ENCODE results near the gene PRSS36. TPM values are rescaled to one million over a fixed set of nuclear protein-coding genes. Genes with fewer than 3 reads are reported as not detected.
A peak's percentile ranks its signal among the peaks of the same experiment; 100 is the strongest.

PRSS36 gene
- total RNA-seq, 1 experiment from 2014 or later = 0.66 TPM

DNA sequence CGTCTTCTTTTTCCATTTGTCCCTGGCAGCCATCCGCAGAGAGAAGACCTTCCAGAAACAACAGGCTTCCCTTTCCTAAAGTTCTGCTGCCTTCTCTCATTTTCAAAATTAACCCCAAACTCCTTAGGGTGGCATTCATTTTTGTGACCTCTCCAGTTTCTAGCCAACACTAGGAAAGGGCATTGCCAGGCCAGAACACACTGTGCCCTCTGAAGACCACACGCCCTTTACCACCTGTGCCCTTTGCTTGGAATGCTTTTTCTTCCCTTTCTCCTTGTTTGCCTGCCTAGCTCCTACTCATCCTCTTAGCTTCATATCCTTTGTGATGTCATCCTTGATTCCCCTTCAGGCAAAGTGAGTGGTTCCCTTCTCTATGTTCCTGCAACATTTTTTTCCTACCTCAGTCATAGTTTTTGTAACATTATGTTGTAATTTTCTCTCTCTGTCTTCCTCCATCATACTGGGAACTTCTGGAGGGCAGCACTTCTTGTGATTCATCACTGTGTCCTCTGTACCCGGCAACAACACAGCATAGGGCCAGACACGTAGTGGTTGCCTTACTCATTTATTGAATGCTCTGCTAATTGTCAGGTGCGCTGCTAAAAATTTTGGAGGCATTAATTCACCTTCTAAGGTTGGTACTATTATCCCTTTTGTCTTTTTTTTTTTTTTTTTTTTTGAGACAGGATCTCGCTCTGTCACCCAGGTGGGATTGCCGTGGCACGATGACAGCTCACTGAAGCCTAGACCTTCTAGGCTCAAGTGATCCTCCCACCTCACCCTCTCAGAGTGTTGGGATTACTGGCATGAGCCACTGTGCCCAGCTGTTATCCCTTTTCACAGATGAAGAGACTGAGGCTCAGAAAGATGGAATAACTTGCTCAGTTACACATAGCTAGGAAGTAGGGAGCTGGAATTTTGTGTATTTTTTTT lies 31.4 kb downstream of the PRSS36 start:
- H3K4me3 Mint-ChIP-seq = peak overlapping the region; percentile 89 to 90
- H2BK20ac ChIP-seq (ENCODE audit: low read depth, low read length, poor library complexity, severe bottlenecking) = no peak overlapping the region
- no peak overlapping the region for H4K8ac ChIP-seq (replicated peaks; ENCODE audit: insufficient read length, low read depth, low read length)
- H3K27ac ChIP-seq (ENCODE audit: insufficient read length, low read depth, low read length) = no peak overlapping the region
- peaks cover 10 to 11% of the 10 kb centered on the region in 2 experiments for H3K4me1 Mint-ChIP-seq
- no peak overlapping the region for H3K18ac ChIP-seq (ENCODE audit: insufficient read length, low read depth, low read length)
- H3K4ac ChIP-seq (ENCODE audit: low read depth, low read length) = no peak overlapping the region
- H2BK5ac ChIP-seq (ENCODE audit: insufficient read length, low read length) = no peak overlapping the region
- no peak overlapping the region for H4K5ac ChIP-seq (ENCODE audit: insufficient read length, low read depth, low read length)
- H2BK12ac ChIP-seq (ENCODE audit: insufficient read length, low read depth, low read length) = no peak overlapping the region
- H3K4me2 ChIP-seq (ENCODE audit: insufficient read depth, insufficient read length, low read length) = peak overlapping the region; percentile 96
- H3K56ac ChIP-seq (ENCODE audit: insufficient read length, low read depth, low read length) = no peak overlapping the region
- H3K79me1 ChIP-seq (ENCODE audit: insufficient read depth, low read depth, low read length, poor library complexity, severe bottlenecking) = peaks cover 5% of the 10 kb centered on the region
- no peaks in the 10 kb centered on the region for H3K23me2 ChIP-seq (ENCODE audit: insufficient read length, low read depth, low read length, poor library complexity, severe bottlenecking)
- H2BK120ac ChIP-seq (ENCODE audit: low read depth, low read length, poor library complexity, severe bottlenecking) = no peak overlapping the region
- DNase-seq = no peak
- peaks cover 5% of the 10 kb centered on the region; the same call in 1 of the 2 replicates for H3K79me2 ChIP-seq (ENCODE audit: insufficient read depth, low read length)
- H3K27me3 ChIP-seq (ENCODE audit: insufficient read depth, low read length) = no peaks in the 10 kb centered on the region
- no peak overlapping the region for H3K14ac ChIP-seq (ENCODE audit: insufficient read depth, low read length)
- H3K27me3 Mint-ChIP-seq (ENCODE audit: low read depth) = no peaks in the 10 kb centered on the region
- H2BK15ac ChIP-seq (ENCODE audit: low read depth, low read length) = no peak overlapping the region
- WGBS (ENCODE audit: extremely low coverage, insufficient read length, low lambda C conversion rate) = no CpG with 5 or more reads among the region's 9 CpGs
- H2AFZ ChIP-seq (ENCODE audit: low read length) = no peak overlapping the region
- H4K20me1 ChIP-seq (ENCODE audit: control insufficient read depth, insufficient read depth, insufficient read length) = no peaks in the 10 kb centered on the region
- no peak overlapping the region for H2AK5ac ChIP-seq (ENCODE audit: insufficient read length, low read length)
- no peak overlapping the region for H3K23ac ChIP-seq (ENCODE audit: insufficient read length, low read depth, low read length)
- no peak for TF ChIP-seq CTCF (conservative IDR thresholded peaks at IDR 0.05)
- peaks cover 28 to 43% (median 36%) of the 10 kb centered on the region in 3 experiments for H3K36me3 Mint-ChIP-seq (ENCODE audit: insufficient read depth in 1 of 3, low read depth in 3 of 3)
- no peak overlapping the region for H3T11ph ChIP-seq (ENCODE audit: low read length)
- H3K27ac Mint-ChIP-seq = peak overlapping the region; percentile 59 to 95 (median 70)
- no peaks in the 10 kb centered on the region; a peak in 1 of 5 replicates for H3K9me3 Mint-ChIP-seq
- no peaks in the 10 kb centered on the region for H3K9me3 ChIP-seq (ENCODE audit: control insufficient read depth, low read depth, low read length)
- peak overlapping the region; percentile 63 for H3K9ac ChIP-seq (ENCODE audit: extremely low read depth, insufficient read length, low read length)
- 0 out of 2 replicates have a peak, but pooled peaks cover 2% of the 10 kb centered on the region for H3K4me1 ChIP-seq (ENCODE audit: insufficient read depth, low read length)
- no peak overlapping the region for H4K91ac ChIP-seq (ENCODE audit: insufficient read length, low read depth, low read length)

All from H9 (cell line).